ENCODE results near the gene PRSS48.

DNA sequence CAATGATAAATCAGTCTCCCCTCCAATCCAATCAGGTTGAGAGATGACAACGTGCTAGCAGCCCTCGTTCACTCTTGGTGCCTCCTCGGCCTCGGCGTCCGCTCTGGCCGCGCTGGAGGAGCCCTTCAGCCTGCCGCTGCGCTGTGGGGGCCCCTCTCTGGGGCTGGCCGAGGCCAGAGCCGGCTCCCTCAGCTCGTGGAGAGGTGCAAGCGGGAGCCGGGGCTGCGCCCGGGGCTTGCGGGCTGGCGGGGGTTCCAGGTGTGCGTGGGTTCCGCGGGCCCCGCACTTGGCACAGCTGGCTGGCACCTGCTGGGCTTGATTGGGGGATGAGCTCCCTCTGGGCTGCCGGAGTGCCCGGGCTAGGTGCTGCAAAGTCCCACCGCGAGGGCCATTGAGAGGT lies 40.9 kb upstream of the PRSS48 start:
- TF ChIP-seq CTCF (IDR thresholded peaks at IDR 0.05), result no peak
- TF ChIP-seq EZH2 (IDR thresholded peaks at IDR 0.05), result no peak
- no peak for TF ChIP-seq EZH2phosphoT487 (IDR thresholded peaks at IDR 0.05)

All from neural progenitor cell (in vitro differentiated cells).